Right lobe of liver (tissue), 6 donors: ENCODE results near the gene TDRD3. TPM values are rescaled to one million over a fixed set of nuclear protein-coding genes. Genes with fewer than 3 reads are reported as not detected.

Experiments
- ATAC-seq, 4 donors: fragments of 200-7000 bp; cut with Tn5 transposase; one replicate each; pipeline ENCODE4 v1.9.1; 2020; ENCODE audit warnings: mild to moderate bottlenecking in 4 of 4, moderate library complexity in 4 of 4
- DNase-seq, 3 donors: peaks; one replicate each; pipeline ENCODE4 v3.0.0-alpha.2; 2020
- H3K27ac ChIP-seq, 3 donors: fragments of 200-600 bp; one replicate each; pipeline ENCODE4 v1.8.0; 2022
- H3K27me3 ChIP-seq, 2 donors: fragments of 200-600 bp; one replicate each; pipeline ENCODE4 v1.8.0; 2022
- H3K36me3 ChIP-seq, 4 donors: fragments of 200-600 bp; sonication (generic) in 1 of 4; one replicate each; pipeline versions ENCODE4 v1.5.1 to v1.8.0; 2017 to 2022; ENCODE audit warnings: control low read depth in 1 of 4
- H3K4me1 ChIP-seq, 4 donors: fragments of 200-600 bp; sonication (generic) in 1 of 4; one replicate each; pipeline versions ENCODE4 v1.5.1 to v1.8.0; 2017 to 2022; ENCODE audit warnings: control low read depth in 1 of 4
- H3K4me3 ChIP-seq, 3 donors: fragments of 200-600 bp; one replicate each; pipeline ENCODE4 v1.8.0; 2022
- H3K9me3 ChIP-seq, 4 donors: fragments of 200-600 bp; sonication (generic) in 1 of 4; one replicate each; pipeline versions ENCODE4 v1.5.1 to v1.8.0; 2017 to 2022; ENCODE audit warnings: control low read depth in 1 of 4
- CTCF ChIP-seq, 4 donors: fragments of 200-600 bp in 3 of 4; fragments of 450-650 bp in 1 of 4; IDR thresholded peaks; one replicate each; pipeline versions ENCODE4 v1.5.1 to v1.8.0; 2016 to 2022; ENCODE audit warnings: antibody characterized with exemption in 4 of 4, mild to moderate bottlenecking in 2 of 4
- POLR2A ChIP-seq: fragments of 450-650 bp; IDR thresholded peaks from one replicate; pipeline ENCODE4 v1.6.1; 2017; ENCODE audit warnings: antibody characterized with exemption, mild to moderate bottlenecking
- WGBS: methylation state at CpG from one replicate; pipeline ENCODE4 v1.1.6; 2018; ENCODE audit warnings: low coverage, low lambda C conversion rate; ENCODE audit not compliant: insufficient coverage; ENCODE audit errors: missing lambda C conversion rate; 5-methylcytosine and 5-hydroxymethylcytosine counted together
- intact Hi-C, 2 donors: fragments of 100-400 bp; cut with DNase I; formaldehyde crosslinking; loops; one replicate each; pipeline versions ENCODE4 v1.11.2 to v1.14.1; 2022
- total RNA-seq, 6 experiments: library from RNA; depleted of rRNA in 2 of 6; stranded (reverse); fragments of >200 nt in 2 of 6; fragmentation: NEBNext Ultra II Directional in 3 of 6; extraction: Animal tissue kit (Norgen Biotek cat#: 25700) in 3 of 6; gene quantifications; one replicate each; pipeline versions ENCODE4 v1.1.0 to v1.2.4, GENCODE V29; 2016 to 2023
- donor health status: DM: no; HTN: yes; CAD: no.
- donor health status: DM: no; HTN: no; CAD: no.
- donor health status: DM: no; HTN: no; CAD: no.
- donor health status: DM: no; HTN: yes; CAD: no.
- donor health status: DM: no; HTN: yes; CAD: no.

TDRD3 gene
- total RNA-seq, 6 experiments from 2014 or later, result 9.6 to 12.8 (median 11.4) TPM

DNA sequence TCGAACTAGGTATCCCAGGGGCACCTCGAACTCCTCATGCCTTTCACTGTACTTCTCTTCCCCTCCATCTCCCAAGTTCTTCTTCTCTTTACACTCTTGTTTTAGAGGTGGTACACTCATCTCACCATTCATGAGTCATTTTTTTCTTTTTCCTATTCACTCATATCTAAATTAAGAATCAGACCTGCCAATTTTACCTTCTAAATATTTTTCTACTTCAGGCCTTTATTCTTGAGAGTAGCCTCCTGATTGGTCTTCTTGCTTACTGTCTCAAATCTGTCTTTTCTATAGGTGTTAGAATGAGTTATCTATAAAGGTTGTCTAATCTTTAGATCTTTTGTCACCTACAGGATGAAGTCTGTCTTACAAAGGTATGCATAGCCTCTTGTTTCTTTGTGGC lies 20.7 kb downstream of the TDRD3 start:
- Histone ChIP-seq H3K9me3 (no peaks in the 10 kb centered on the region), H3K4me3 (no peak overlapping the region), H3K36me3 (no peaks in the 10 kb centered on the region), H3K27ac (no peak overlapping the region), H3K27me3 (no peaks in the 10 kb centered on the region), H3K4me1 (peaks cover 0 to 17% (median 8%) of the 10 kb centered on the region in 4 donors)
- no peak for ATAC-seq
- TF ChIP-seq CTCF (IDR thresholded peaks at IDR 0.05), result no peak
- 93% methylated on average over 2 of the region's 2 CpGs for WGBS
- DNase-seq, result no peak
- intact Hi-C loops, result no loop called here

DNA sequence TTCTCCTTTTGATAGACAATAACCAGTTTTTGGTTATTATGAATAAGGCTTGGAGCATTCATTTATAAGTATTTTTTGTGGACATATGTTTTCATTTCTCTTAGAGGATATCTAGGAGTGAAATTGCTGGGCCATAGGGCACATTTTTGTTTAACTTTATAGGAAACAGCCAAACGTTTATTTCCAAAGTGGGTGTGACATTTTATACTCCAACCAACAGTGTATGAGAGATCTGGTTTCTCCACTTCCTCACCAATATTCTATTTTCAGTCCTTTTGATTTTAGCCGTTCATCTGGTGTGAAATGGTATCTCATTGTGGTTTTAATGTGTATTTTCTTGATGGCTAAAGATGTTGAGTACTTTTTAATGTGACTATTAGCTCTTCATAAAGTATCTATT lies 21.9 kb downstream of the TDRD3 start:
- intact Hi-C loops, result no loop called here

GRCh38 chr13:60425332-60425731 lies 28.3 kb downstream of the TDRD3 start:
- no peak for DNase-seq
- Histone ChIP-seq H3K9me3 (no peaks in the 10 kb centered on the region), H3K4me1 (no peaks in the 10 kb centered on the region), H3K4me3 (no peak overlapping the region), H3K27ac (no peak overlapping the region), H3K36me3 (no peaks in the 10 kb centered on the region), H3K27me3 (no peaks in the 10 kb centered on the region)
- no peak for ATAC-seq
- 87% methylated on average over 4 of the region's 4 CpGs for whole genome bisulfite sequencing
- TF ChIP-seq POLR2A (no peak), CTCF (IDR thresholded peaks at IDR 0.05) (no peak)
- intact Hi-C loops, result no loop called here

More for the DNA sequence above, 21.9 kb downstream of the TDRD3 start:
- ATAC-seq (no peak), DNase-seq (no peak)
- no peaks in the 10 kb centered on the region for H3K27me3 ChIP-seq
- H3K4me3 ChIP-seq, result no peak overlapping the region
- H3K27ac ChIP-seq, result no peak overlapping the region
- H3K4me1 ChIP-seq, result peaks cover 0 to 12% (median 4%) of the 10 kb centered on the region in 4 donors
- H3K36me3 ChIP-seq, result no peaks in the 10 kb centered on the region
- H3K9me3 ChIP-seq, result no peaks in the 10 kb centered on the region
- 45% methylated on average over 2 of the region's 2 CpGs for WGBS
- TF ChIP-seq CTCF (IDR thresholded peaks at IDR 0.05), result no peak
- TF ChIP-seq POLR2A, result no peak

- Histone ChIP-seq H3K4me1 (no peaks in the 10 kb centered on the region), H3K36me3 (no peaks in the 10 kb centered on the region), H3K27ac (no peak overlapping the region), H3K27me3 (no peaks in the 10 kb centered on the region), H3K9me3 (no peaks in the 10 kb centered on the region), H3K4me3 (no peak overlapping the region)
- DNase-seq, result no peak
- intact Hi-C loops, result no loop called here
- WGBS, result 40% methylated on average over 1 of the region's 1 CpG
- no peak for ATAC-seq
- TF ChIP-seq CTCF (IDR thresholded peaks at IDR 0.05), result no peak
- TF ChIP-seq POLR2A, result no peak
Measured at GRCh38 chr13:60426075-60426474, 29.1 kb downstream of the TDRD3 start.

- DNase-seq (no peak), ATAC-seq (no peak)
- H3K4me1 ChIP-seq, result no peaks in the 10 kb centered on the region
- 83% methylated on average over 5 of the region's 5 CpGs for WGBS
- TF ChIP-seq POLR2A (no peak), CTCF (IDR thresholded peaks at IDR 0.05) (no peak)
- intact Hi-C loops, result no loop called here
- H3K9me3 ChIP-seq, result no peaks in the 10 kb centered on the region
- no peaks in the 10 kb centered on the region for H3K36me3 ChIP-seq
- H3K27me3 ChIP-seq, result no peaks in the 10 kb centered on the region
- no peak overlapping the region for H3K4me3 ChIP-seq
- no peak overlapping the region for H3K27ac ChIP-seq
Measured at GRCh38 chr13:60427285-60427684, 30.3 kb downstream of the TDRD3 start.
